CD4-positive, CD25-positive, alpha-beta regulatory T cell (primary cell): ENCODE data around the gene JDP2. TPM values are rescaled to one million over a fixed set of nuclear protein-coding genes. Genes with fewer than 3 reads are reported as not detected.

Source experiments
- ATAC-seq, 2 donors: fragments of 150-1000 bp; cut with Tn5 transposase; one replicate each; pipeline ENCODE4 v1.10.0; 2021; ENCODE audit warnings: low read depth in 2 of 2, moderate number of reproducible peaks in 2 of 2, moderate library complexity in 1 of 2
- DNase-seq, 3 donors: peaks; one replicate each; pipeline versions ENCODE4 v3.0.0 to v3.0.0-alpha.2; 2012 to 2022; ENCODE audit warnings: mixed read lengths in 1 of 3
- H3K27ac ChIP-seq: one replicate; pipeline ENCODE4 v1.7.0; 2013; ENCODE audit warnings: mild to moderate bottlenecking, low read length; ENCODE audit not compliant: insufficient read depth, poor library complexity, severe bottlenecking
- H3K27me3 ChIP-seq: one replicate; pipeline ENCODE4 v1.7.0; 2013; ENCODE audit warnings: low read length; ENCODE audit not compliant: control insufficient read depth, insufficient read depth
- H3K36me3 ChIP-seq: one replicate; pipeline ENCODE4 v1.7.0; 2013; ENCODE audit warnings: mild to moderate bottlenecking, low read length, moderate library complexity; ENCODE audit not compliant: control insufficient read depth, insufficient read depth
- H3K4me1 ChIP-seq: 2 replicates; pipeline ENCODE4 v1.7.0; 2013; ENCODE audit warnings: mild to moderate bottlenecking, low read length; ENCODE audit not compliant: insufficient read depth, control insufficient read depth, poor library complexity, severe bottlenecking
- H3K4me3 ChIP-seq: one replicate; pipeline ENCODE4 v1.7.0; 2013; ENCODE audit warnings: low read depth, mild to moderate bottlenecking, low read length, moderate library complexity
- H3K9me3 ChIP-seq, 2 experiments: 1 replicate in 1 of 2; 2 replicates in 1 of 2; pipeline ENCODE4 v1.7.0; 2013; ENCODE audit warnings: low read length in 2 of 2, mild to moderate bottlenecking in 1 of 2, moderate library complexity in 1 of 2; ENCODE audit not compliant: control insufficient read depth in 2 of 2
- H3K27ac Mint-ChIP-seq, 3 donors: one replicate each; pipeline ENCODE4 v1.8.0; 2020 to 2022; ENCODE audit warnings: mild to moderate bottlenecking in 3 of 3, mixed read lengths in 3 of 3, moderate library complexity in 2 of 3
- H3K27me3 Mint-ChIP-seq: one replicate; pipeline ENCODE4 v1.8.0; 2022; ENCODE audit warnings: mild to moderate bottlenecking, mixed read lengths
- H3K36me3 Mint-ChIP-seq: one replicate; pipeline ENCODE4 v1.8.0; 2020; ENCODE audit warnings: mixed read lengths
- H3K4me1 Mint-ChIP-seq, 4 donors: one replicate each; pipeline ENCODE4 v1.8.0; 2020 to 2022; ENCODE audit warnings: mixed read lengths in 4 of 4, mild to moderate bottlenecking in 1 of 4
- H3K4me3 Mint-ChIP-seq, 4 donors: one replicate each; pipeline ENCODE4 v1.8.0; 2020 to 2022; ENCODE audit warnings: mild to moderate bottlenecking in 4 of 4, mixed read lengths in 4 of 4, moderate library complexity in 3 of 4
- H3K9me3 Mint-ChIP-seq, 7 donors: one replicate each; pipeline ENCODE4 v1.8.0; 2020 to 2022; ENCODE audit warnings: mixed read lengths in 7 of 7, mild to moderate bottlenecking in 3 of 7, moderate library complexity in 2 of 7
- polyA plus RNA-seq, 4 donors: library from polyadenylated mRNA; unstranded; fragments of 300-500 nt; fragmentation: Illumina TruSeq; gene quantifications; one replicate each; pipeline ENCODE4 v1.2.3, GENCODE V29; 2021
- total RNA-seq: library from RNA; stranded (reverse); gene quantifications from one replicate; pipeline ENCODE4 v1.2.3, GENCODE V29; 2022

JDP2 gene
- total and polyA plus RNA-seq, 5 donors from 2014 or later: 0.62 to 0.79 TPM; not detected in 3

- no peak for ATAC-seq
- peaks cover 2% of the 10 kb centered on the region for H3K27me3 ChIP-seq
Measured at GRCh38 chr14:75452900-75453816, 25.3 kb downstream of the JDP2 start.

GRCh38 chr14:75453817-75454434 is 26.1 kb downstream of the JDP2 start:
- Mint-ChIP-seq H3K4me1 (peaks cover 0 to 5% (median 3%) of the 10 kb centered on the region in 4 donors), H3K27me3 (peaks cover 10% of the 10 kb centered on the region), H3K27ac (peak overlapping the region in 2 of 3 donors; percentile 16 to 23), H3K36me3 (peaks cover 3% of the 10 kb centered on the region), H3K9me3 (no peaks in the 10 kb centered on the region), H3K4me3 (no peak overlapping the region)
- DNase-seq: peak in 2 of 3 donors; percentile 2 to 67
- H3K4me3 ChIP-seq: no peak overlapping the region
- no peaks in the 10 kb centered on the region for H3K4me1 ChIP-seq
- no peaks in the 10 kb centered on the region for H3K27me3 ChIP-seq
- H3K9me3 ChIP-seq: no peaks in the 10 kb centered on the region
- no peaks in the 10 kb centered on the region for H3K36me3 ChIP-seq
- H3K27ac ChIP-seq: no peak overlapping the region
- ATAC-seq: peak in 1 of 2 donors; percentile 16

More at GRCh38 chr14:75452900-75453816, 25.3 kb downstream of the JDP2 start:
- H3K36me3 ChIP-seq: no peaks in the 10 kb centered on the region
- no peaks in the 10 kb centered on the region for H3K9me3 ChIP-seq
- H3K4me1 ChIP-seq: no peaks in the 10 kb centered on the region
- Mint-ChIP-seq H3K36me3 (no peaks in the 10 kb centered on the region), H3K27ac (peak overlapping the region in 1 of 3 donors; percentile 33), H3K4me3 (no peak overlapping the region), H3K9me3 (no peaks in the 10 kb centered on the region), H3K27me3 (peaks cover 12% of the 10 kb centered on the region), H3K4me1 (peaks cover 0 to 4% (median 1%) of the 10 kb centered on the region in 4 donors)
- no peak overlapping the region for H3K4me3 ChIP-seq
- DNase-seq: no peak
- no peak overlapping the region for H3K27ac ChIP-seq

GRCh38 chr14:75454963-75455546 is 27.2 kb downstream of the JDP2 start:
- DNase-seq (no peak), ATAC-seq (no peak)
- Mint-ChIP-seq H3K27me3 (peaks cover 4% of the 10 kb centered on the region), H3K4me3 (no peak overlapping the region), H3K27ac (no peak overlapping the region), H3K9me3 (no peaks in the 10 kb centered on the region), H3K4me1 (peaks cover 0 to 6% (median 3%) of the 10 kb centered on the region in 4 donors), H3K36me3 (peaks cover 3% of the 10 kb centered on the region)
- Histone ChIP-seq H3K36me3 (no peaks in the 10 kb centered on the region), H3K27ac (no peak overlapping the region), H3K4me1 (no peaks in the 10 kb centered on the region), H3K4me3 (no peak overlapping the region), H3K9me3 (no peaks in the 10 kb centered on the region), H3K27me3 (no peaks in the 10 kb centered on the region)

- no peaks in the 10 kb centered on the region for H3K9me3 ChIP-seq
- no peaks in the 10 kb centered on the region for H3K36me3 ChIP-seq
- H3K27me3 Mint-ChIP-seq: peaks cover 4% of the 10 kb centered on the region
- H3K4me3 ChIP-seq: no peak overlapping the region
- peaks cover 0 to 6% (median 3%) of the 10 kb centered on the region in 4 donors for H3K4me1 Mint-ChIP-seq
- no peaks in the 10 kb centered on the region for H3K4me1 ChIP-seq
- no peaks in the 10 kb centered on the region for H3K9me3 Mint-ChIP-seq
- H3K27me3 ChIP-seq: no peaks in the 10 kb centered on the region
- H3K36me3 Mint-ChIP-seq: peaks cover 3% of the 10 kb centered on the region
- H3K27ac Mint-ChIP-seq: no peak overlapping the region
- ATAC-seq (no peak), DNase-seq (no peak)
- no peak overlapping the region for H3K27ac ChIP-seq
- H3K4me3 Mint-ChIP-seq: no peak overlapping the region
Measured at GRCh38 chr14:75456069-75456996, 28.5 kb downstream of the JDP2 start.

- no peak for DNase-seq
- H3K36me3 Mint-ChIP-seq: peaks cover 3% of the 10 kb centered on the region
- peaks cover 4% of the 10 kb centered on the region for H3K27me3 Mint-ChIP-seq
- Histone ChIP-seq H3K4me1 (no peaks in the 10 kb centered on the region), H3K27me3 (no peaks in the 10 kb centered on the region), H3K36me3 (no peaks in the 10 kb centered on the region), H3K27ac (no peak overlapping the region), H3K9me3 (no peaks in the 10 kb centered on the region), H3K4me3 (no peak overlapping the region)
- H3K4me3 Mint-ChIP-seq: no peak overlapping the region
- no peak overlapping the region for H3K27ac Mint-ChIP-seq
- no peak for ATAC-seq
- H3K4me1 Mint-ChIP-seq: peaks cover 0 to 6% (median 3%) of the 10 kb centered on the region in 4 donors
- no peaks in the 10 kb centered on the region for H3K9me3 Mint-ChIP-seq
Measured at GRCh38 chr14:75456997-75457335, 29.1 kb downstream of the JDP2 start.

GRCh38 chr14:75457648-75458165 is 29.9 kb downstream of the JDP2 start:
- no peaks in the 10 kb centered on the region for H3K9me3 ChIP-seq
- ATAC-seq (no peak), DNase-seq (no peak)
- Mint-ChIP-seq H3K36me3 (peaks cover 3% of the 10 kb centered on the region), H3K9me3 (no peaks in the 10 kb centered on the region), H3K4me1 (peaks cover 0 to 6% (median 3%) of the 10 kb centered on the region in 4 donors), H3K27me3 (peaks cover 4% of the 10 kb centered on the region), H3K4me3 (no peak overlapping the region), H3K27ac (peak overlapping the region in 1 of 3 donors; percentile 15)
- H3K36me3 ChIP-seq: no peaks in the 10 kb centered on the region
- no peak overlapping the region for H3K27ac ChIP-seq
- no peaks in the 10 kb centered on the region for H3K27me3 ChIP-seq
- no peaks in the 10 kb centered on the region for H3K4me1 ChIP-seq
- no peak overlapping the region for H3K4me3 ChIP-seq

- peak overlapping the region in 1 of 3 donors; percentile 15 for H3K27ac Mint-ChIP-seq
Measured at GRCh38 chr14:75458305-75458704, 30.5 kb downstream of the JDP2 start.

More at GRCh38 chr14:75458305-75458704, 30.5 kb downstream of the JDP2 start:
- DNase-seq (no peak), ATAC-seq (no peak)
- no peaks in the 10 kb centered on the region for H3K9me3 Mint-ChIP-seq
- Histone ChIP-seq H3K9me3 (no peaks in the 10 kb centered on the region), H3K36me3 (no peaks in the 10 kb centered on the region), H3K27me3 (no peaks in the 10 kb centered on the region), H3K27ac (no peak overlapping the region), H3K4me3 (no peak overlapping the region), H3K4me1 (no peaks in the 10 kb centered on the region)
- H3K4me3 Mint-ChIP-seq: no peak overlapping the region
- H3K4me1 Mint-ChIP-seq: peaks cover 0 to 6% (median 3%) of the 10 kb centered on the region in 4 donors
- H3K36me3 Mint-ChIP-seq: peaks cover 3% of the 10 kb centered on the region
- peaks cover 4% of the 10 kb centered on the region for H3K27me3 Mint-ChIP-seq
